ENCODE results near the gene HSD17B4. TPM values are rescaled to one million over a fixed set of nuclear protein-coding genes. Genes with fewer than 3 reads are reported as not detected.

HSD17B4 gene, protein sequence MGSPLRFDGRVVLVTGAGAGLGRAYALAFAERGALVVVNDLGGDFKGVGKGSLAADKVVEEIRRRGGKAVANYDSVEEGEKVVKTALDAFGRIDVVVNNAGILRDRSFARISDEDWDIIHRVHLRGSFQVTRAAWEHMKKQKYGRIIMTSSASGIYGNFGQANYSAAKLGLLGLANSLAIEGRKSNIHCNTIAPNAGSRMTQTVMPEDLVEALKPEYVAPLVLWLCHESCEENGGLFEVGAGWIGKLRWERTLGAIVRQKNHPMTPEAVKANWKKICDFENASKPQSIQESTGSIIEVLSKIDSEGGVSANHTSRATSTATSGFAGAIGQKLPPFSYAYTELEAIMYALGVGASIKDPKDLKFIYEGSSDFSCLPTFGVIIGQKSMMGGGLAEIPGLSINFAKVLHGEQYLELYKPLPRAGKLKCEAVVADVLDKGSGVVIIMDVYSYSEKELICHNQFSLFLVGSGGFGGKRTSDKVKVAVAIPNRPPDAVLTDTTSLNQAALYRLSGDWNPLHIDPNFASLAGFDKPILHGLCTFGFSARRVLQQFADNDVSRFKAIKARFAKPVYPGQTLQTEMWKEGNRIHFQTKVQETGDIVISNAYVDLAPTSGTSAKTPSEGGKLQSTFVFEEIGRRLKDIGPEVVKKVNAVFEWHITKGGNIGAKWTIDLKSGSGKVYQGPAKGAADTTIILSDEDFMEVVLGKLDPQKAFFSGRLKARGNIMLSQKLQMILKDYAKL
- 142 and 179 TPM in 2 replicates for total RNA-seq

DNA sequence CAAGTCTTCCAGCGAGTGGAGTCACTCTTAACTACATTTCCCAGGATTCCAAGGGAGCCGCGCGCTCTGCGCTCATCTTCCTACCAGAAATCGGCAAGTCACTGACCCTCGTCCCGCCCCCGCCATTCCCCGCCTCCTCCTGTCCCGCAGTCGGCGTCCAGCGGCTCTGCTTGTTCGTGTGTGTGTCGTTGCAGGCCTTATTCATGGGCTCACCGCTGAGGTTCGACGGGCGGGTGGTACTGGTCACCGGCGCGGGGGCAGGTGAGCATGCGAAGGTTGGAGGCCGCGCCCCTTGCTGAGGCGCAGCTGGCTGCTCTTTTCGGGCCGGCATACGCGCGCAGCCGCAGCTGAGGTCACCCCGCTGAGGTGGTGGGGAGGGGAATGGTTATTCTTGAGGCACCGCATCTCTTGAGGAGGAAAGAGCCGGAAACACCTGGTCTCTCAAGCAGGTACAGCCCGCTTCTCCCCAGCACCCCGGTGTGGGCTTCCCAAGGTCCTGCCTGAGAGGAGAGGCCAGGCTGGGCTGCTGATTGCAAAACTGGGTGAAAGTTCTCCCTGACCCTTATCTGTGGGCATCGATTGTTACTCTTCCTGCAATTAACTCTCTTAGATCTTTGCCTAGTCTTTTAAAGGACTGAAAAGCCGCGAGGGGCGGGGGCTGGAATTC, at the start of gene HSD17B4:
Gene HSD17B4 (plus strand): TSS at position 125 of the 667 bp plus-strand sequence. CDS start 79 bp downstream, at position 204.

Small RNA genes lying within 50 kb of the gene (small RNA-seq; reads per million reads assigned to genes)
- not detected for gene RNA5SP190

Other genes starting within 250 kb of the HSD17B4 start
- gene TNFAIP8, start 96.5 kb upstream of the HSD17B4 start, total RNA-seq = 12.8 and 14.9 TPM in 2 replicates
- gene FAM170A, start 177.1 kb downstream of the HSD17B4 start, total RNA-seq = not detected in 2 replicates